ENCODE results near the gene TBC1D8.
A peak's percentile ranks its signal among the peaks of the same experiment; 100 is the strongest.

TBC1D8 gene

GRCh38 chr2:101135412-101136296, 15.5 kb downstream of the TBC1D8 start:
- DNase-seq (ENCODE audit: low spot score) = no peak

- no peak for DNase-seq (ENCODE audit: low spot score)
Measured at GRCh38 chr2:101133492-101134100, 17.6 kb downstream of the TBC1D8 start.

GRCh38 chr2:101132202-101132601, 19.0 kb downstream of the TBC1D8 start:
- no peak for DNase-seq (ENCODE audit: low spot score)

GRCh38 chr2:101130081-101130480, 21.1 kb downstream of the TBC1D8 start:
- no peak for DNase-seq (ENCODE audit: low spot score)

- no peak for DNase-seq (ENCODE audit: low spot score)
Measured at GRCh38 chr2:101127319-101128056, 23.7 kb downstream of the TBC1D8 start.

- no peak for DNase-seq (ENCODE audit: low spot score)
Measured at GRCh38 chr2:101125808-101126207, 25.4 kb downstream of the TBC1D8 start.

GRCh38 chr2:101125374-101125773, 25.8 kb downstream of the TBC1D8 start:
- peak; percentile 55 for DNase-seq (ENCODE audit: low spot score)

GRCh38 chr2:101124643-101125366, 26.4 kb downstream of the TBC1D8 start:
- DNase-seq (ENCODE audit: low spot score) = peak; percentile 95

- no peak for DNase-seq (ENCODE audit: low spot score)
Measured at GRCh38 chr2:101123795-101124471, 27.2 kb downstream of the TBC1D8 start.

GRCh38 chr2:101121174-101121573, 30.0 kb downstream of the TBC1D8 start:
- DNase-seq (ENCODE audit: low spot score) = peak; percentile 43

GRCh38 chr2:101120124-101120996, 30.8 kb downstream of the TBC1D8 start:
- peak; percentile 86 for DNase-seq (ENCODE audit: low spot score)

GRCh38 chr2:101119431-101119830, 31.8 kb downstream of the TBC1D8 start:
- DNase-seq (ENCODE audit: low spot score) = no peak

GRCh38 chr2:101116841-101117552, 34.2 kb downstream of the TBC1D8 start:
- DNase-seq (ENCODE audit: low spot score) = no peak

- DNase-seq (ENCODE audit: low spot score) = no peak
Measured at GRCh38 chr2:101116348-101116747, 34.8 kb downstream of the TBC1D8 start.

GRCh38 chr2:101115664-101116063, 35.5 kb downstream of the TBC1D8 start:
- no peak for DNase-seq (ENCODE audit: low spot score)

GRCh38 chr2:101114815-101115214, 36.4 kb downstream of the TBC1D8 start:
- no peak for DNase-seq (ENCODE audit: low spot score)

GRCh38 chr2:101114268-101114783, 36.9 kb downstream of the TBC1D8 start:
- DNase-seq (ENCODE audit: low spot score) = peak; percentile 17

- DNase-seq (ENCODE audit: low spot score) = peak; percentile 78
Measured at GRCh38 chr2:101113441-101114267, 37.5 kb downstream of the TBC1D8 start.

- DNase-seq (ENCODE audit: low spot score) = no peak
Measured at GRCh38 chr2:101112772-101113157, 38.4 kb downstream of the TBC1D8 start.
